ENCODE data around the gene KRT6A. TPM values are rescaled to one million over a fixed set of nuclear protein-coding genes. Genes with fewer than 3 reads are reported as not detected.

Gene KRT6A
- total and polyA plus RNA-seq, 2 of the 8 experiments (the other 6 are each of a cell fraction or from before 2014, with no cell fraction given), result 0.11 TPM; not detected in 1

GRCh38 chr12:52524898-52525591, 32.0 kb upstream of the KRT6A start (continued):
- TF ChIP-seq CTCF (IDR thresholded peaks at IDR 0.05; ENCODE audit: control extremely low read depth in 1 of 3, insufficient read depth in 1 of 3, low read depth in 1 of 3, low read length in 3 of 3) (no peak), FOSL1 (IDR thresholded peaks at IDR 0.05; ENCODE audit: insufficient read depth, low read depth, low read length) (no peak)
